Stimulated activated naive CD8-positive, alpha-beta T cell treated with anti-CD3 and anti-CD28 coated beads, Interleukin-15, amount 100 ng/mL, for 72 hours (primary cell): ENCODE data around the gene TMEM134.
A peak's percentile ranks its signal among the peaks of the same experiment; 100 is the strongest.
"Not testable (repeated sequence)": the region's sequence is repeated elsewhere in the genome, so short reads cannot be mapped to it uniquely, and the experiment has no call there.

Experiments
- ATAC-seq: fragments of 150-1000 bp; cut with Tn5 transposase; 2 replicates; pipeline ENCODE4 v1.10.0; 2021; ENCODE audit warnings: mild to moderate bottlenecking, moderate library complexity
- DNase-seq, 2 donors: peaks; one replicate each; pipeline ENCODE4 v3.0.0; 2021 to 2022
- H3K27ac Mint-ChIP-seq, 2 donors: one replicate each; pipeline ENCODE4 v1.8.0; 2022; ENCODE audit warnings: mild to moderate bottlenecking in 2 of 2, mixed read lengths in 2 of 2, moderate library complexity in 2 of 2
- H3K27me3 Mint-ChIP-seq: one replicate; pipeline ENCODE4 v1.8.0; 2022; ENCODE audit warnings: mixed read lengths
- H3K4me1 Mint-ChIP-seq: one replicate; pipeline ENCODE4 v1.8.0; 2022; ENCODE audit warnings: mild to moderate bottlenecking, mixed read lengths
- H3K4me3 Mint-ChIP-seq, 2 donors: one replicate each; pipeline ENCODE4 v1.8.0; 2022; ENCODE audit warnings: mild to moderate bottlenecking in 2 of 2, mixed read lengths in 2 of 2, moderate library complexity in 1 of 2
- H3K9me3 Mint-ChIP-seq, 2 donors: one replicate each; pipeline ENCODE4 v1.8.0; 2022; ENCODE audit warnings: mixed read lengths in 2 of 2

TMEM134 gene, protein sequence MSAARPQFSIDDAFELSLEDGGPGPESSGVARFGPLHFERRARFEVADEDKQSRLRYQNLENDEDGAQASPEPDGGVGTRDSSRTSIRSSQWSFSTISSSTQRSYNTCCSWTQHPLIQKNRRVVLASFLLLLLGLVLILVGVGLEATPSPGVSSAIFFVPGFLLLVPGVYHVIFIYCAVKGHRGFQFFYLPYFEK

DNA sequence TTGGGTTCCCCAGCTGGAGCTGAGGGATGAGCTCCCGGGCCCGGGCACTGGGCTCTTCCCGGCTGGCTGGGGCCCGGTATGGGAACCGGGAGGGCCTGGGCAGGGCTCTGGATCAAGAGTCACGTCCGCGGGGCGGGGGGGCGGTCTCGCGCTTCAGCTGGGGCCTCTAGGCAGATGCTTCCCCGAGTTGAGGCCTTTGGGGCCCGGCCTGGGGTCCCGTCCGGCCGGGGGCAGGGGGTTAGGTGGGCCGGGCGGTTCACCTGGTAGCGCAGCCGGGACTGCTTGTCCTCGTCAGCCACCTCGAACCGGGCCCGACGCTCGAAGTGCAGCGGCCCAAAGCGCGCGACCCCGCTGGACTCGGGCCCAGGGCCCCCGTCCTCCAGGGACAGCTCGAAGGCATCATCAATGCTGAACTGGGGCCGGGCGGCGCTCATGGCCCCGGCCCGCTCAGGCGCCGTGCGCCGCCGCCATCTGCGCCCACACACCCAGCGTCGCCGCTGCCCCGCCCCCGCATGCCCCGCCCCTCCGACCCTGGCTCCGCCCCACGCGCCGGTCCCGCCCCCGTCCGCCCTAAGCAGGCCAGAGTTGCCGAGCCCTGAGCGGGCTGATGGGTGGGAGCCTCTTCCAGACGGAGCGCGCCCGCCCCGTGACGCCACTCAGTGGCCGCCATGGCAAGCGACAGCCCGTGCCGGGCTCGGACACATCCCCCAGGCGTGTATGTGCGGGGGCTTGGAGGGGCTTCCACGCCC is at the start of gene TMEM134:
TSS of gene TMEM134 (minus strand) at position 493 of the 749 bp plus-strand sequence. CDS start at position 434, 59 bp downstream.
- DNase-seq (peak; percentile 92 to 93), ATAC-seq (peak; percentile 88)
- Mint-ChIP-seq H3K4me3 (peak within 1 kb of the TSS; percentile 92 to 95), H3K9me3 (no peaks in the 10 kb centered on the region), H3K27me3 (no peaks in the 10 kb centered on the region), H3K4me1 (peaks cover 52% of the 10 kb centered on the region), H3K27ac (peak within 1 kb of the TSS; percentile 89 to 97)

DNA sequence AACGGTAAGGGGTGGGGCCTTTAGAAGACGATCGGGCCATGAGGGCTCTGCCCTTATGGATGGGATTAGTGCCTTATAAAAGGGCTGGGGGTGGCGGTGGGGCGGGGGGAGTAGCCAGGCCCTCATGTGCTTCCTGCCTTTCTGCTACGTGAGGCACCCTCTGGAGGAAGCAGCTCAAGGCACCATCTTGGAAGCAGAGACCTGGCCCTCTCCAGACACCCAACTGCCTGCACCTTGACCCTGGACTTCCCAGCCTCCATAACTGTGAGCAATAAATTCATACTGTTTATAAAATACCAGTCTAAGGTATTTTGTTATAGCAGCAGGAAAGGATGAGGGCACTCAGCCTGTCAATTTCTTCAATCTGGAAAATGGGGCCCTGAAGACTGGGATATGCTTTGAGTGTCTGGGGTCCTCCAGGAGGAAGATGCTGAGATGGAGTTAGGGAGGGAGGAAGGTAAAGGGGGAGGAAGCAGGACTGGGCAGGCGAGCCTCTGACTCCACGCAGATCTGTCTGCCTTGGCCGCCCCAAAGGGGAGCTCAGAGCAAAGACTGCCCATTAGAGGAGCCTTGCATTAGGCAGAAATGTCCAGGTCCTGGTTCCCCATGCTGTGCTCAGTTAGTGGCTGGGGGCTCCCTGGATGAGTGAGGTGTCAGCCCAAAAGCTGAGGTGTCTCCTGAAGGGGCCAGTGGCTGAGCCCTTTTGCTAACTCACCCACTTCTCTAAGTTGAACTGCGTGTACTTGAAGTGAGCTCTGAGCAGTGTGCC is 48.9 kb upstream of the TMEM134 start:
- Mint-ChIP-seq H3K27me3 (peaks cover 6% of the 10 kb centered on the region), H3K27ac (no peak overlapping the region), H3K4me1 (no peaks in the 10 kb centered on the region), H3K4me3 (no peak overlapping the region), H3K9me3 (no peaks in the 10 kb centered on the region)
- no peak for DNase-seq
- no peak for ATAC-seq

DNA sequence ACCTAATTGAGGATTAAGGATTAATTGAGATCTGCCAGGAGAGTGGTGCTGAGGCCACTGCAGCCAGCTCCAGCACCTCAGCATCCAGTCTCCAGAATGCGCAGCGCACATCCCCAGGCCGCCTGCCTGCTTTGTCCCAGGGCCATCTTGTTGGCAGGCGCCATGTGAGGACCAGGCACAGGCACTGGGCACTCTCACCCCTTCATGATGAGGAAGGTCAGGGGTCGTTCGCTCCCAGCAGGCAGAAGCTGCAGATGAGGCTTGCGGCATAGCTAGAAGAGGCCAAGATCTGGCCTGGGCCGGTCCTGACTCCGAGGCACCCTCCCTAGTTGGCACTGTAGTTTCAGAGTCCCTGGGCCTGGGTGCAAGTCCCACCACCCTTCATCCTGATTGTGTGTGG is 47.8 kb upstream of the TMEM134 start:
- no peak overlapping the region for H3K27ac Mint-ChIP-seq
- no peak for DNase-seq
- ATAC-seq: no peak
- no peaks in the 10 kb centered on the region for H3K9me3 Mint-ChIP-seq
- peaks cover 7% of the 10 kb centered on the region for H3K27me3 Mint-ChIP-seq
- H3K4me1 Mint-ChIP-seq: no peaks in the 10 kb centered on the region
- no peak overlapping the region for H3K4me3 Mint-ChIP-seq

DNA sequence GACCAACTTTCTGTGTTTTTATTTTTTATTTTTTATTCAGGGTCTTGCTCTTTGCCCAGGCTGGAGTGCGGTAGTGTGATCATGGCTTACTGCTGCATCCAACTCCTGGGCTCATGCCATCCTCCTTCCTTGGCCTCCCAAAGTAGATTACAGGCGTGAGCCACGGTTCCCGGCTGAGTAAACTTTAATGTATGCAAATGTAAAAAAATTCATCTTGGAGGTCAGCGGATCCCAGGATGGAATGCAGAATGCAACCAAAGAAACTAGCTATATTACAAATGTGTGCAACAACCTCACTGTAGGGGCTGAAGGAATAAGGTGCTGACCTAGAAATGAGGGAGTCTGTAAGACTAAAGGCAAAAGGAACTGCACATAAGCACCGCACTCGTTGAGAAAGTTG is 45.1 kb upstream of the TMEM134 start:
- Mint-ChIP-seq H3K4me3 (no peak overlapping the region), H3K9me3 (no peaks in the 10 kb centered on the region), H3K27me3 (peaks cover 15% of the 10 kb centered on the region), H3K27ac (no peak overlapping the region), H3K4me1 (peaks cover 8% of the 10 kb centered on the region)
- DNase-seq (no peak), ATAC-seq (no peak)

DNA sequence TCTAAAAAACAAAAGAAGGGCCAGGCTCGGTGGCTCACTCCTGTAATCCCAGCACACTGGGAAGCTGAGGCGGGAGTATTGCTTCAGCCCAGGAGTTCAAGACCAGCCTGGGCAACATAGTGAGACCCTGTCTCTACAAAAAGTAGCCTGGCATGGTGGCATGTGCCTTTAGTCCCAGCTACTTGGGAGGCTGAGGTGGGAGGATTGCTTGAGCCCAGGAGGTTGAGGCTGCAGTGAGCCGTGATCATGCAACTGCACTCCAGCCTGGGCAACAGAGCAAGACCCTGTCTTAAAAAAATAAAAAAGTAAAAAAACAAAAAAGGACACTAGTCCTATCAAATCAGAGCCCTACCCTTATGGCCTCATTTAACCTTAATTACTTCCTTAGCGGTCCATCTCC is 42.5 kb upstream of the TMEM134 start:
- H3K4me1 Mint-ChIP-seq: peaks cover 28% of the 10 kb centered on the region
- not testable (repeated sequence) for H3K9me3 Mint-ChIP-seq

DNA sequence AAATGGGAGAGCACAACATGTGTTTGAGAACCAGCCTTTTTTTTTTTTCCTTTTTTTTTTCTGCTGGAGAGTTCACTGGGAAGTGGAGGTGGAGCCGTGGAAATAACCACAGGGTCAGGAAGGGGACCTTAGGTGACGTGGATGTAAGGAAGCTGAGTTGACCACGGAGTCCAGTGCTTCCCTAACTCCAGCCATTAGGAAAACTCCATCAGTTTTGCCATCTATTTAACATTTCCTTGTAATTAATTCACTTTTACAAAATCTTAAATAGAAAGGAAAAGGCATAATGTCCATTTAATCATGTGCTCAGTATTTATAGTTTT is 40.9 kb upstream of the TMEM134 start:
- no peak for ATAC-seq
- DNase-seq: no peak
- Mint-ChIP-seq H3K4me3 (no peak overlapping the region), H3K9me3 (no peaks in the 10 kb centered on the region), H3K27me3 (peaks cover 15% of the 10 kb centered on the region), H3K4me1 (peaks cover 41% of the 10 kb centered on the region), H3K27ac (no peak overlapping the region)

More for the DNA sequence above, 42.5 kb upstream of the TMEM134 start:
- DNase-seq, H3K27ac Mint-ChIP-seq, ATAC-seq, H3K4me3 Mint-ChIP-seq: not testable (repeated sequence)
- H3K27me3 Mint-ChIP-seq: peaks cover 15% of the 10 kb centered on the region

DNA sequence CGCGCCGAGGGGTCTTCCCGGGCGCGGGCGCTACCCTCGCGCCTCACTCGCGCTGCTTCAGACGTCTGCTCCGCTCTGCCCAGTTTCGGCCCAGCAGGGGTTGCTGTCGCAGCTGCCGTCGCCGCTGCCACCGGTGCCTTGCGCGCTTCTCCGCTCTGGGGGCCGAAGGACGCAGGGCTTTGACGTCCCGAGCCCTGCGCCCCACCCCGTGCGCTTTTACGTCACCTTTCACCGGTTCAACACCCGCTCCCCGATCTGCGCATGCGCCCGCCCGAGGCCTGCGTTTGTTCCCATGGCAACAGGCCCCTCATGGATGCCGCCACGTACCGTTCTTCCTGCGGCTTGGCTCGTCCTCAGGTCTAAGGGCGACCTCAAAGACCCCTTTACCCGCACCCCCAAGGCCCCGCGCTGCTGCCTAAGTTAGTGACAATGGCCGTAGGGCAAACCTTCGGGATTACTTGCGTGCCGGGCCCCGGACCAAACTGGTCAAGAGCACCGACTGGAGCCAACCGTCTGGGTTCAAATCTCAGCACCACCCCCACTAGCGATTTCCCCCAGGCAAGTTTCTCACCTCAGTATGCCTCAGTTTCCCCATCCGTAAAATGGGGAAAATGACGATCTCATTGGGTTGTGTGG is 39.6 kb upstream of the TMEM134 start:
- H3K4me1 Mint-ChIP-seq: peaks cover 45% of the 10 kb centered on the region

DNA sequence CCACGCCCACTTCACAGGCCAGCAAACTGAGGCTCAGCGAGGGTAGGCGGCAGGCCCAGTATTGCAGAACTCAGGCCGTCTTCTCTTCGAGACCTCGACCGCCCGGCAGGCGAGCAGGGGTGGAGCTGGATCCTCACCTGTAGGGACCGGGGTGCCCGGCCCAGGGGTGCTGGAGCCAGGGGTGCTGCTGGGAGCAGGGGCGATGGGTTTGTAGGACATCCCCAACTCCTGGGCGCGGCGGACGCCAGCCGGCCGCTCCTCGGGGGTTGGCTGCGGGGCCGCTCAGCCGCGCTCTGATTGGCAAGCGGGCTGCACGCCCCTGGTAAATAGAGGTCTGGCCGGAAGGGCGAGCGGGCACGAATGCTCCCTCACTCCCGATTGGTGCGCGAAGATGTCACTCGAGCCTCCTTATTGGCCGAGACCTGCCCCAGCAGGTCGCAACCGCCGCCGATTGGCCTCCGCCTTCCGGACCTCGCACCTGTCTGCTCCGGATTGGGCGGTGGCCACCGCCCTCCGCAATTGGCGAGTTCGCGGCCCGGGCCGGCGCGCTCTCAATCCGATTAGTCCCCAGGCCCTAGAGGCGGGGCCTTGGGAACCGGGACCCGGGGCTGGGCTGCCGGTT is 38.9 kb upstream of the TMEM134 start, which contains the start of gene CDK2AP2:
TSS of gene CDK2AP2 (minus strand) at position 299 of the 622 bp plus-strand sequence. CDS start at position 219, 80 bp downstream.
- DNase-seq (peak; percentile 96 to 99), ATAC-seq (peak; percentile 82)
- Mint-ChIP-seq H3K9me3 (no peaks in the 10 kb centered on the region), H3K4me1 (peaks cover 51% of the 10 kb centered on the region), H3K27me3 (peaks cover 9% of the 10 kb centered on the region), H3K27ac (peak within 1 kb of the TSS; percentile 72 to 99), H3K4me3 (peak within 1 kb of the TSS; percentile 94 to 95)

More for the DNA sequence above, 39.6 kb upstream of the TMEM134 start:
- peaks cover 15% of the 10 kb centered on the region for H3K27me3 Mint-ChIP-seq
- peak; percentile 57 for ATAC-seq
- H3K4me3 Mint-ChIP-seq: peak overlapping the region; percentile 94 to 95
- peak; percentile 98 to 99 for DNase-seq
- H3K9me3 Mint-ChIP-seq: no peaks in the 10 kb centered on the region
- peak overlapping the region; percentile 72 to 99 for H3K27ac Mint-ChIP-seq

DNA sequence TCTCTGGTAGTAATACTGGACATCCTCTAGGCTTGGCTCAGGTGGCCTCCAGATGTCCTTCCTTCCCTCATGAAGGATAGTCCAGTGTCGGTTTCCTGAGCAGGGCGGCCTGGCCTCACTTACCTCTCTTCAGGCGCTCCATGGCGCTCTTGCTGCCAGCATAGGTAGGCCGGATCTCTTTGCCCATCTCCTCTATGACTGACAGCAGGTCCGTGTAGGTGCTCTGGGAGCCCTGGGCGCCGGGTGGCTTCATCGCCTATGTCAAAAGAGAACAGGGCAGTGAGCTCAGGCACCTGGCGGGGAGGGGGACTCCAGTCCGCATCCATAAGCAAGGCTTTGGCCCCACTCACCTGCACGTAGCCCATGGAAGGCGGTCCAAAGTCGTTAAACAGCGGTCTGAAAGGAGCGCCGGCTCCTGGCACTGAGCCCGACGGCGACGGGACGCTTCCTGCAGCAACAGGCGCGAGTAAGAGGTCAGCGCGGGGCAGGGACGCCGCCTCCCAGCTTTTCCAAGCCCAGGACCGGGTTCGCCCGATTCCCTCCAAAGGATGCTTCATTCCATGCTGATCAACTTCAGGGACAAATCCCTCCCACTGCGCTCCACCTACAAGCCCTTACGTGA is 38.3 kb upstream of the TMEM134 start:
- Mint-ChIP-seq H3K27ac (peak overlapping the region in 1 of 2 donors; percentile 59), H3K4me3 (peak overlapping the region; percentile 94 to 95), H3K27me3 (peaks cover 8% of the 10 kb centered on the region), H3K4me1 (peaks cover 57% of the 10 kb centered on the region), H3K9me3 (no peaks in the 10 kb centered on the region)
- ATAC-seq (no peak), DNase-seq (no peak)

DNA sequence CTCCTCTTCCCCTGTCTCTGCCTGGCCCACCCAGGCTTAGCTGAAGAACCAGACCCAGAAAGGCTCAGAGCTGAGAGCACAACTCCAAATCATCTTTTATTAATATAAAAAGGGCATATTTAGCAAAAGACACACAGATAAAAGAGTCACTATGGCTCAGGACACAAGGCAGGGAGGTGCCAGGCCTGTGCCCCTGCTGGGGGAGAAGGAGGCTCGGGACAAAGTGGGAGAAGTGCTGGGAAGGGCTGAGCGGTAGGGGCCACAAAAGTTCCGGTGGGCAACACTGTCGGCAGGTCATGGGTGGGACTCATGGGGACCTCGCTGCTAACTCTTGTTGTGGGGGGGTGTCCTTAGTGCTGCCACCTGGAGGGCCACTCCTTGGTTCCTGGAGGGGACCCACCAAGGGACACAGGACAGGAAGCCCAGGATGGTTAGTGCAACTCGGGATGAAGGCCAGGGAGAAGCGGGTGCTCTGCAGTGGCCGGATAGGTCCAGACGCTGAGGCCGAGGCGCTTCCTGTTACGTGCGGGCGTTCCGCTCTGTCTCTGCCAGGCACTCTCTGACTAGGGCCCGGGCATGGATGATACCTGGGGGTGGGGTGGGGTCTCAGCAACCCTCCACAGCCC is 37.5 kb upstream of the TMEM134 start:
- peaks cover 62% of the 10 kb centered on the region for H3K4me1 Mint-ChIP-seq
- no peak for DNase-seq
- H3K27me3 Mint-ChIP-seq: peaks cover 8% of the 10 kb centered on the region
- H3K4me3 Mint-ChIP-seq: peak overlapping the region; percentile 94 to 95
- no peak for ATAC-seq
- H3K27ac Mint-ChIP-seq: peak overlapping the region in 1 of 2 donors; percentile 89
- no peaks in the 10 kb centered on the region for H3K9me3 Mint-ChIP-seq

DNA sequence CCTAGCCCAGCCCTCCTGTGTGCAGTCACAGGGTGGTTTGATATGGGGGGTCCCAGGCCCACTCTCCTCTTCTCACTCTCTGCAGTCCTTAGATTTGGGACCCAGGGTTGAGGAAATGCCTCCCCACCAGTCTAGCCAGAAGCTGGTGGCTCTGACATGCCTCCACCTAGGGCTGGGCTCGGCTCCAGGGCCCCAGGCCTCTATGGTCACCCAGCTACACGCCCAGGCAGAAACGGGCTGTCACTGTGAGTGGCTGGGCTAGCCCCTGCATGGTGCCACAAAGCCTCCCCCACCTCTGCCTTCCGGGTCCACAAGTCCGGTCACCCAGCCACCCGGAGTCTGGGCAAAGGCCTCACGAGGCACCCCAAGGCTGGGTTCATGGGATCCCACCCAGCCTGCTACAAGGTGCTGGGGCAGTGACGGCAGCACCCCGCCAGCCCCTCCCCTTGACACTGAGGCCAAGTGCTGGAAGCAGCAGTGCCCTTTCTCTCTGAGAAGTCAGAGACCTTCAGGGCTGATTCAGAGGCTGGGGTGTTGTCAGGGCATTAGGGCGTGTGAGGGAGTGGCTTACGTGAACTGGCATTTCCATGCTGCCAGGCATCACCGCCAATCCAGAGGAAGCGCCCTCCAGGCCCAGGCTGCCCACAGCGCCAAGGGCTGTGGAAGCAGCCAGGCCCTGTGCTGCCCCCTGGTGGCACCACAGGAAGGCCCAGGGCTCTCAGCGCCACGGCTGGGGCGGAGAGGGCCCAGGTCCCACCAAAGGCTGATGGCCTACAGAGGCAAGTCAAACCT is 36.8 kb upstream of the TMEM134 start:
- peak; percentile 64 for ATAC-seq
- peak overlapping the region; percentile 84 to 95 for H3K4me3 Mint-ChIP-seq
- DNase-seq: peak; percentile 93 to 95
- H3K4me1 Mint-ChIP-seq: peaks cover 70% of the 10 kb centered on the region
- no peaks in the 10 kb centered on the region for H3K9me3 Mint-ChIP-seq
- H3K27me3 Mint-ChIP-seq: peaks cover 4% of the 10 kb centered on the region
- peak overlapping the region; percentile 86 to 94 for H3K27ac Mint-ChIP-seq

DNA sequence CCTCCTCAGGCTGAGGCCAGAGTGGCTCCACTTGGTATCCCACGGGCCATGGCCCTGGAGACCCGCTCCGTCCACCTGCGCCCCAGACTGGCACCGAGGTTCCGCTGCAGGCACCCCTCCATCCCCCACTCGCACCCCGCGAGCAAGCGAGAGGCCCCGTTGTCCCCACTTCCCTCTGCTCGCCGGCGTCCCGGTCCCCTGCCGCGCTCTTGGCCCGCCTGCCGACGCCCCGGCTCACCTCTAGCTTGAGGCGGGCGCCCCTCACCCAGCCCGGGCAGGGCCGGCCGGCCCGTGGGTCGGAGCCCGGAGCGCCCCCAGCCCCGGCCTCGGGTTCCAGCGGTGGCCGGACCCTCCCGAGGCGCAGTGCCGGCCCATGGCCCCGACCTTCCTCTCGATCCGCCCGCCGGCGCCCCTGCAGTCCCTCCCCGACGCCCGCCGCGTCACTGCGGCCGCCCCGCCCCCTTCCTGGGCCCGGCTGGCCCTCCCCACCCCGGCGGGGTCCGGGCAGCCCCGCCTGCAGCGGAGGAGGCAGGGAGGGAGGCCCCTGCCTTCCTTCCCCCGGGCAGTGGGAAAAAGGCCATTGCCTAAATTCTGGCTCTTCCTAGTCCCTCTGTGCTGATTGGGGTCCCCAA is 36.0 kb upstream of the TMEM134 start, which contains the start of gene PITPNM1:
TSS of gene PITPNM1 (minus strand) at position 414 of the 632 bp plus-strand sequence. CDS start 1,183 bp downstream, outside the sequence.
- H3K27me3 Mint-ChIP-seq: no peaks in the 10 kb centered on the region
- no peaks in the 10 kb centered on the region for H3K9me3 Mint-ChIP-seq
- H3K4me1 Mint-ChIP-seq: peaks cover 72% of the 10 kb centered on the region
- DNase-seq (peak; percentile 74 to 78), ATAC-seq (peak; percentile 25)
- H3K4me3 Mint-ChIP-seq: peak within 1 kb of the TSS; percentile 84 to 95
- peak within 1 kb of the TSS; percentile 86 to 94 for H3K27ac Mint-ChIP-seq
